ENCODE measurements around the gene IFT43.

DNA sequence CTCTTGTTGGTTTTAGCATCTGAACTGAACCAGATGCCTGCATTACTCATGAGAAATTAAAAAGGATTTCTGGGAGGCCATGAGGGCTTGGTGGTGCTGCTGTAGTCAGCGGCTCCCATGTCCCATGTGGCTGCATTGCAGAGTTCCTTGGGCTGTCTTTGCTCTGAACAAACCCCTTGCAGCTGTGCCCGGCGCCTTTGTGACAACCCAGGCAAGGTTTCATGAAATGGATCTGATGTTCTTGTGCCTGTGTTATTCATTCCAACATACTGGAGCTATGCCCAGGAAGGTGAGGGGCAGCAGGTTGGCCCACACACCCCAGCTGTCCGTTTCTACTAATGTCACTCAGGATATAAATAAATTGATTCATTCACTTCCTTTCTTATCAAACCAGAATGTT, 44.5 kb upstream of the IFT43 start:
- TF ChIP-seq, protein P1, sequence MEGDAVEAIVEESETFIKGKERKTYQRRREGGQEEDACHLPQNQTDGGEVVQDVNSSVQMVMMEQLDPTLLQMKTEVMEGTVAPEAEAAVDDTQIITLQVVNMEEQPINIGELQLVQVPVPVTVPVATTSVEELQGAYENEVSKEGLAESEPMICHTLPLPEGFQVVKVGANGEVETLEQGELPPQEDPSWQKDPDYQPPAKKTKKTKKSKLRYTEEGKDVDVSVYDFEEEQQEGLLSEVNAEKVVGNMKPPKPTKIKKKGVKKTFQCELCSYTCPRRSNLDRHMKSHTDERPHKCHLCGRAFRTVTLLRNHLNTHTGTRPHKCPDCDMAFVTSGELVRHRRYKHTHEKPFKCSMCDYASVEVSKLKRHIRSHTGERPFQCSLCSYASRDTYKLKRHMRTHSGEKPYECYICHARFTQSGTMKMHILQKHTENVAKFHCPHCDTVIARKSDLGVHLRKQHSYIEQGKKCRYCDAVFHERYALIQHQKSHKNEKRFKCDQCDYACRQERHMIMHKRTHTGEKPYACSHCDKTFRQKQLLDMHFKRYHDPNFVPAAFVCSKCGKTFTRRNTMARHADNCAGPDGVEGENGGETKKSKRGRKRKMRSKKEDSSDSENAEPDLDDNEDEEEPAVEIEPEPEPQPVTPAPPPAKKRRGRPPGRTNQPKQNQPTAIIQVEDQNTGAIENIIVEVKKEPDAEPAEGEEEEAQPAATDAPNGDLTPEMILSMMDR (IDR thresholded peaks at IDR 0.05): no peak
- TF ChIP-seq, protein P2, sequence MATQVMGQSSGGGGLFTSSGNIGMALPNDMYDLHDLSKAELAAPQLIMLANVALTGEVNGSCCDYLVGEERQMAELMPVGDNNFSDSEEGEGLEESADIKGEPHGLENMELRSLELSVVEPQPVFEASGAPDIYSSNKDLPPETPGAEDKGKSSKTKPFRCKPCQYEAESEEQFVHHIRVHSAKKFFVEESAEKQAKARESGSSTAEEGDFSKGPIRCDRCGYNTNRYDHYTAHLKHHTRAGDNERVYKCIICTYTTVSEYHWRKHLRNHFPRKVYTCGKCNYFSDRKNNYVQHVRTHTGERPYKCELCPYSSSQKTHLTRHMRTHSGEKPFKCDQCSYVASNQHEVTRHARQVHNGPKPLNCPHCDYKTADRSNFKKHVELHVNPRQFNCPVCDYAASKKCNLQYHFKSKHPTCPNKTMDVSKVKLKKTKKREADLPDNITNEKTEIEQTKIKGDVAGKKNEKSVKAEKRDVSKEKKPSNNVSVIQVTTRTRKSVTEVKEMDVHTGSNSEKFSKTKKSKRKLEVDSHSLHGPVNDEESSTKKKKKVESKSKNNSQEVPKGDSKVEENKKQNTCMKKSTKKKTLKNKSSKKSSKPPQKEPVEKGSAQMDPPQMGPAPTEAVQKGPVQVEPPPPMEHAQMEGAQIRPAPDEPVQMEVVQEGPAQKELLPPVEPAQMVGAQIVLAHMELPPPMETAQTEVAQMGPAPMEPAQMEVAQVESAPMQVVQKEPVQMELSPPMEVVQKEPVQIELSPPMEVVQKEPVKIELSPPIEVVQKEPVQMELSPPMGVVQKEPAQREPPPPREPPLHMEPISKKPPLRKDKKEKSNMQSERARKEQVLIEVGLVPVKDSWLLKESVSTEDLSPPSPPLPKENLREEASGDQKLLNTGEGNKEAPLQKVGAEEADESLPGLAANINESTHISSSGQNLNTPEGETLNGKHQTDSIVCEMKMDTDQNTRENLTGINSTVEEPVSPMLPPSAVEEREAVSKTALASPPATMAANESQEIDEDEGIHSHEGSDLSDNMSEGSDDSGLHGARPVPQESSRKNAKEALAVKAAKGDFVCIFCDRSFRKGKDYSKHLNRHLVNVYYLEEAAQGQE (IDR thresholded peaks at IDR 0.05; ENCODE audit: insufficient read depth in 1 of 2, low read depth in 2 of 2, low read length in 1 of 2): no peak

All from Panc1 (cell line).